HG03520 (cell line): ENCODE results near the gene SLC7A8.

Experiments used
- ATAC-seq: cut with Tn5 transposase; IDR thresholded peaks from one replicate; pipeline ENCODE4 v1.9.1; 2021; ENCODE audit warnings: mild to moderate bottlenecking, moderate library complexity; ENCODE audit not compliant: unreplicated experiment

Gene SLC7A8

DNA sequence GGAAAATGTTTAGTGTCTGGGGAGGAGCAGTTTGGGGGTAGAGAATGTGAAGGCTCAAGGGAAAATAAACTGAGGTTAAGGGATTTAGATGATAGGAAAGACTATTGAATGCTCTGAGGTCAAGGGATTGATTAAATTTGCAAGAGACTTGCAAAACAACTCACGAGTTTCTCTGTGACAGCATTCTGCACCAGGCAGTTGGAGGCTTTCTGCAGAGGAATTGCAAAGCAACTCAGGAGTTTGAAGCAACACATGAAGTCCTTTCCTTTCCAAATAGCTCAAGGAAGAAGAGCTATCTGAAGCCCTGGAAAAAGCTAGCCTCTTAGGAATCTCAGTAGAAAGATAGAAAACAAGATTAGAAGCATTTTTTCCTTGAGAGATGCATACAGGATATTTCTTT is 23.9 kb downstream of the SLC7A8 start:
- ATAC-seq: no peak

DNA sequence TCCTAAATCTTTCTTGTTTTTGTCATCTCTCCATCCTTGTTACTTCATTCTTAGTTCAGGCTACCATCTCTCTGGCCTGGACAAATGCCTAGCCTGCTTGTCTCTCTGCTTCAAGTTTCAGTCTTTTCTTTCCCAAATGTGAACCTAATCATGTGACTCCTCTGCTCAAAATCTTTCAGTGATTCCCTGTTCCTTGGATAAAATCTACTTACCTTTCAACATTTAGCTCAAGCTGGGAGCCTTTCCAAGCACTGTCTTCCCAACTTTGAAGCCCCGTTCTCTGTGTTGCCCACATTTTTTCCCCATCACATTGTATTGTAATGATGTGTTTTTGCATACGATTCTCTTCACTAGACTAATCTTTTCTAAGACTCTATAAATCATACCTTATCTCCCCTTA is 24.7 kb downstream of the SLC7A8 start:
- no peak for ATAC-seq

DNA sequence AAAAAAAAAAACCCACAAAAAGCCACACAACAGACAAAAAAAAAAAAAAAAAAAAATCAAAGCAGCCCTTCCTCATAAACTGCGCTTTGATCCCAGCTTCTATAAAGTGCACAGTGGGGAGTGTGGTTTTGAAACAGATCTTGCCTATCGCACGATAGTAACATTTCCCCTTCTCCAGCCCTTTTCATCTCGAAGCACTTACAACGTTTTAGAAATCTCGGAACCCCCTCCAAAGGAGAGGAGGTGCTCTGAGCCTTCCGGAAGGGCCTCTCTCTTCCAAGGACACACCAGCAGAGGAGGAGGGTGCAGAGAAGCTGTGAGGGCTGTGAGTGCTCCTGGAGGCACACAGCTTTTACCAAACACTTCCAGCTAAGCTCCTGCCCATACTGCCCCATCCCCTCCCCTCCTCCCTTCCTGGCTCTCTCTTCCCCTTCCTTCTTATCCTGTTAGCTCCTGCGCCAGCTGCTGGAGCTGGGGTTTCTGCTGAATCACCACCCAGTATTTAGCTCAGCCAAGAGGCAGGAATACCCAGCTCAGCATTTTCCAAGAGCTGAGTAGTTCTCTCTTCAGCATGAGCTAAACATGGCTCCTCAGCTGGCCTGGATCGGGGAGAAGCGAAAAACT is 28.4 kb downstream of the SLC7A8 start:
- no peak for ATAC-seq

DNA sequence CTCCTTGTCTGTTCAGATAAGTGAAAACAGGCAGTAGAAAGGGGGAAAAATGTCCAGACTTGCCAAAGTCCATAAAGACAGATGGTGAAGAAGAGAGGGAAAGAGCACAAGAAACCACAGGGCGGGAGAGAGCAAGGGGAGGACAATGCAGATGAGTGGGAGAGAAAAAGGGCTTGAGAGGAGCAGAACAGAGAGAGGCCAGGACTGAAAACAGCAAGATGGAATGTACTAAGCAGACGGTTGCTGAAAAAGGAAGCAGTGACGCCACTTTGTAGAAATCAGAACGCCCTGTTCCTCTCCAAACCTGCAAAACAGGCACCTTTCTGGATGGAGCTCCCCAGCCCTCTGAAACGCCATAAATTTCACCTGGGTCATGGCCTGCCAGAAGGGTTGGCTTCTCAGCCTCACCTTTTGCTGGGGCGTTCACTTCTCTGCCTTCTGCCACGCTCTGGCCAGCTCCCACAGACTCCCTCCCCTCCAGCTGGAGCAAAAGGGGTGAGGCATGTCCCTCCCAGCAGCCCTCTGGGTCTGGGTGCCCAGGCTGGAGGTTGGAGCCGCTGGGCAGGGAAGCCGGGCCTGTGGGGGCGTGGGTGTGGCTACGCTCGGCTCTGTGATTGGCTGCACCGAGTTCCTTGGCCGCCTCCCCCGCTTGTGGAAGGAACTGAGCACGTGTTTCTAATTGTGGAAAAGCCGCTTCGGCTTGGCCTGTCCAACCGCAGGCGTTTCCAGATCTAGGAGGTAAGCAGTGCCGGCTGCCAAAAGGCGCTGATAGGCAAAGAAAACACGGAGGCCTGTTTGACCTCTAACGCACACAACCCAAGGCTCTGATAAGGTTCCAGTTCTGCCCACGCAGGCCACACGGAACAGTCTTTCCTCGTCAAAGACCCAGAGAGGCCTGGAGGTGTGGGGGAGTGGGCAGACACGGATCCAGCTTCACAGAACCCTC is 29.3 kb downstream of the SLC7A8 start:
- no peak for ATAC-seq

DNA sequence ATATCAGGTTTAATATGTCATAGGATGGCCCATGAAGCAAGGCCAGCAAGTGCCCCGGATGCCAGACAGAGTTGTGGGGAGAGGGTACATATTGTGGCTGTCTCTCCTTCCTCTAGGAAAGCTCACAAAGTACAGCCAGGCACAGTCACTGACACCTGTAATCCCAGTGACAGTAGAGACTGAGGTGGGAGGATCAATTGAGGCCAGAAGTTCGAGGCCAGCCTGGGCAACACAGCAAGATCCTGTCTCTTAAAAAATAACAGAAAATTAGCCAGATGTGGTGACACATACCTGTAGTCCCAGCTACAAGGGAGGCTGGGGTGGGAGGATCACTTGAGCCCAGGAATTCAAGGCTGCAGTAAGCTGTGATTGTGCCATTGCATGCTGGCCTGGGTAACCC is 32.1 kb downstream of the SLC7A8 start:
- no peak for ATAC-seq

DNA sequence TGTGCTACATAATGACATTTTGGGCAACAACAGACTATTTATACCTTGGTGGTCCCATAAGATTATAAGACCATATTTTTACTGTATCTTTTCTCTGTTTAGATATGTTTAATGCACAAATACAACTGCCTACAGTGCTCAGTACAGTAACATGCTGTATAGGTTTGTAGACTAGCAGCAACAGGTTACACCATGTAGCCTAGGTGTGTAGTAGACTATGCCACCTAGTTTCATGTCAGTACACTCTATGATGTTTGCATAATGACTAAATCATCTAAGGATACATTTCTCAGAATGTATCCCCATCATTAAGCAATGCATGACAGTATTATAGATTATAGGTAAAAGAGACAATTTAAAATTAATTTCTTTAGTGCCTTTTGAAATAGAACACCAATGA is 33.7 kb downstream of the SLC7A8 start:
- no peak for ATAC-seq

DNA sequence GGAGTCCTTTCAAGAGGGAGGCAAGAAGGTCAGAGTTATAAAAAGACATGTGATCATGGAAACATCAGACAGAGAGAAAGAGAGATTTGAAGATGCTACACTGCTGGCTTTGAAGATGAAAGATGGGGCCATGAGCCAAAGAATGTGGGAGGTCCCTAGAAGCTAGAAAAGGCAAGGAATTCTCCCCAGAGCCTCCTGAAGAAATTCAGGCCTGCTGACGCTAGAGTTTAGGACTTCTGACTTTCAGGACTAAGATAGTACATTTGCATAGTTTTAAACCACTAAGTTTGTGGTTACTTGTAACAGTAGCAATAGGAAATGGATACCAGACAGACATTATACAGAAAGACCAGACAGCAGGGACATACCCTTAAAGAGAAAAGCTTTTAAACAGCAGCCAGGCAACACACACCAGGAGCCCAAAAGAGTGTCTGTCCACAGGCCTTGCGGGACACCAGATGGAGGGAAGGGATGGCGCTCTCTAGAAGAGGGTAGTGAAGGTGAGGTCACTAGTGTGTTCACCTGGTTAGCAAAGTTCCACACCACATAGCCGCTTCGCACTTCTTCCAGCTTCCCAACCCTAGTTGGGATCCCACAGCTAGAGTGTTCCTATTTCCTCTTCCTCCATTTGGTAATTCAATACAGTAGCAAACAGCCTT is 34.7 kb downstream of the SLC7A8 start:
- ATAC-seq: no peak

DNA sequence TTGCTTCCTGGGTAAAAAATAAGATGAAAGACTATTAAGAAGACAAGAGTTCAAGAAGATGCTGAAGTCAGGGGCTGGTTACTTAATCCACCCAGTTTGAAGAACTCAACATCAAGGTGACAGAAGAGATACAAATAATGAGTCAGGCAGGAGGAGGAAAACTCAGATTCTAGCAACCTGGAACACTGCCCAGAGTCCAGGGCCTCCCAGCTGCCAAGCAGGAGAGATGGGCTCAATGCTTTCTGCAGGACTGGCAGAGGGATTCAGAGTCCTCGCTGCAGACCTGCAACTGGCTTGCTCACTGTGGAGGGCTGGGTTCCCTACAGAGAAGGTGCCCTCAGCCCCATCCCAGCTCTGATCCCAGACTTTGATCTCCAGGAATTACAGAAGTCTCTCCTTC is 35.8 kb downstream of the SLC7A8 start:
- ATAC-seq: no peak

DNA sequence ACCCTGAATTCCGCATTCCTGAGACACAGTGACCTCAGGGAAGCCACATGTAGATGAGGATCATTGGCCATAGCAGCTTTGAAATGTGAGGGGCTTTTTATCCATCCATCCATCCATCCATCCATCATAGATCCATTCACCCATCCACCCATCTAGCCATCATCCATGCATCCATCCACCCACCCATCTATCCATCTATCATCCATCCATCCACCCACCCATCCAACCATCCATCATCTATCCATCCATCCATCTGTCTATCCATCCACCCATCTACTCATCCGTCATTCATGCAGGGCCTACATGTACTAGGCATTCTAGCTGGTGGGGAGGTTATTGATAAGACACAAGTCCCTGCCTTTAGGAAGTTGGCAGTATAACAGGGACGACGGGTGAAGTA is 36.5 kb downstream of the SLC7A8 start:
- no peak for ATAC-seq

DNA sequence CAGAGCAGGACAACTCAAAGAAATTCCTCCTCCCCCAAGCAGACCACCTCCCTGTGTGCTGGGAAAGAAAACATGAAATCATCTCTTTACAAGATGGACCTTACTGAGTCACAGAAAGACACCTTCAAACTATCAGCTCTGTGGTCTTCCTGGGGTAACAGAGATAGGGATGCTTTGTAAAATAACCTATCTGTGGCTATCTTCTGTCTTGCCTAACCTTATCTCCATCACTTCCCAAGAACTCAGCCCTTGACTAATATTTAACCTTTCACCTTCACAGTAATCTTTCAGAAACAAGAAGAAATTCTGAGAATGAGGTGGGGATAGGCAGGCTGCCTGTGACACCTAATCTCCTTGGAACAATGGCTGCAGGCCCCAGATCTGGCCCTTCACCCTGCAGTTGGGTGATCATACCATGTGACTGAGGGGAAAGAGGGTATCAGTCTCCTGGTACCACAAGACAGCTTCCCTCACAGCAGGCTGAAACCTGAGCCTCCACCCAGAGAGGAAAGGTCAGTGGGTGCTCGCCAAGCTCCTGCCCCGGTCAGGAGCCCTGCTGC is 37.0 kb downstream of the SLC7A8 start:
- no peak for ATAC-seq

DNA sequence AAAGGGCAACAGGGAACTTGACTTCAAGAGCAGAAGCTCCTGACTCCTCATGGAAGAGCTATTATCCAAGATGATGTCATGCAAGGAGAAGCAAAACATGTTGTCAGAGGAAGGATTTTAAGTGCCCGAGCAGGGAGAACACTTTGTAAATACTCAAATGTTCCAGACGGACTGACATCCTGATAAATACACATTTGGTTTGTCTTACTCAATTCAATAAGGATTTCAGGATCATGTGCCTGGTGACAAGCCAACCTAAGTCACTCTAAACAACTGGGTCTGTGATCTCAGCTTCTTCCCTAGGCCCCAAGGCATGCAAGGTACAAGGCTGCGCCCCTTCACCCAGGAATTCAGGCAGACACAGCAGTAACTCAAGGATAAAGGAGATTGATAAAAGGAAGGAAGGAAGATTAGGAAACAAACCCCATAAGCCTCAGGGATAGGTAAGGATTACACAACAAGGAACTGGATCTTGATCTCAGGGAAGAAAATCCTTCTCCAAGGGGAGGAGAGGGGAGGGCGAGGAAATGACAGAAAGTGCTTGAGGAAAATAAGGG is 37.6 kb downstream of the SLC7A8 start:
- ATAC-seq: no peak

DNA sequence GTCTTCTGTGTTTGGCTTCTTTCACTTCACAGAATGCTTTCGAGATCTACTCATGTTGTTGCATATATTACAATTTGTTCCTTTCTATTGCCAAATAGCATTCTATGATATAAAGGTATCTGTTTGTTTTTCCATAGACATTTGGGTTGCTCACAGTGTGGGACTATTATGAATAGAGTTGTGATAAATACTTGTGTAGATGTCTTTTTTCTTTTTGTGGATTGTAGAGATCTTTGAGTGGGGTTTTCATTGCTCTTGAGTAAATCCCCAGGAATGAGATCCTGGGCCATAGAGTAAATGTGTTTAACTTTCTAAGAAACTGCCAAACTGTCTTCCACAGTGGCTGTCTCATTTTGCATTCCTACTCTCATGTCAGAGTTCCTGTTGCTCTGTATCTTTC is 39.5 kb downstream of the SLC7A8 start:
- no peak for ATAC-seq

DNA sequence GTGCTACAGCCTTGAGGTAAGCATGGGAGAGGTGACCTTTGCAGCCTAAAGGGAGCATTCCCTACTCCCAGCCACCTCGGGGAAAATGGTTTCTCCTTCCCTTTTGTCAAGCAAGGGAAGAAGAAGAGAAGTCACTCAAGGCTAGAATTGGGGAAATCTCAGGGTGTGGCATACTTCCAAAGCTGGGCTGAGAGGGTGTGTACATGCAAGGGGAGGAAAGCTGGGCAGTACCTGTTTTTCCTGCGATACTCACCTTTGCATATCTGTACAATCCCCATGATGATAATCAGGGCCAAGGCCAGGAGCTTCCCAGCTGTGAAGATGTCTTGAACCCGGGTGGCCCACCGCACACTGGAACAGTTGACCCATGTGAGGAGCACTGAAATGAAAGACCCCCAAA is 40.6 kb downstream of the SLC7A8 start:
- ATAC-seq: no peak

DNA sequence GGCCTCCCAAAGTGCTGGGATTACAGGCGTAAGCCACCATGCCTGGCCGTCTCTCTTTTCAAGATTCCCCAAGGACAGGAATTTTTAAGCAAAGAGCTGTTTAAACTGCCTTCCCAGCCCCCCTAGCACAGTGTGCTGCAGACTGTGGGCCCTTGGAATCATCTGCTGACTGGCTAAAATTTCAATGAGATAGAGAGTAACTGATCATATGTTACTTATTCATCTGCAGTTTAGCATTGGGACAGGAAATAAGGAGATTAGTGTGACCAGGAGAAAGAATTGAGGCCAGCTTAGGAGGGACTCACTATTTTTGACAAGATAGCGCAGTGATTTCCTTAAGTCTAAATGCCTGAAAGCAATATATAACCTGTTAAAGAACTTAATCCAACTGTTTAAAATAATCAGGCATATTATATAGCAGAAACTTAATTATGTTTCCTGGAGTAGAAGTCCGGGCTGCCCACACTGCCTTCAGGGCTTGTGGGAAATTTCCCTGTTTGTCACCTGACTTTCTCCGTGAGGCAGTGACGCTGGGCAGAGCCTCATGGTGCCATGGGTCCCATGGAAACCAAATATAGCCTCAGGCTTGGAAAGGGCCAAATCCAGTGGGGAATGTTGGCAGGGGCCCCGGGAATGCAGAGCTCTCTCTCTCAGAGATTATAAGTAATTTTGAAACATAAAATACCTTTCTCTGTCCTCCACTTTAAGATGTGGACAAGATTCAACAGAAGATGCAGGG is 41.6 kb downstream of the SLC7A8 start:
- no peak for ATAC-seq

DNA sequence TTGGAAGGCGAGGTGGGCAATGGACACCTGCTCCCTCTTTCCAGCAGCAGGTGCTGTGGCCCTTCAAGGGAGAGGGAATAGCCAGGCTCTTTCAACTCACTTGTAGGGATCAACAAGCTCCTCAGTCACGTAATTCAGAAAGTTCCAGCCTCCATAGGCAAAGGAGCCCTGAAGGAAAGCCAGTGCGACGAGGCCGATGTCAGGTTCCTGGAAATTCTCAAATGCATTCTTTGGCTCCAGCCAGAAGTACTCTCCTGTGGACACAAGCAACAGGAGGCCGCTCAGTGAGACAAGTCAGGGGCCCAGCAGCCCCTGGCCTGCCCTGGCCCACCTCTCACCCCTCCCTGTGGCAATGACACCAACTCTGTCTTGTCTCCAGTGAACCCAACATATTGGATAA is 43.1 kb downstream of the SLC7A8 start:
- ATAC-seq: no peak

DNA sequence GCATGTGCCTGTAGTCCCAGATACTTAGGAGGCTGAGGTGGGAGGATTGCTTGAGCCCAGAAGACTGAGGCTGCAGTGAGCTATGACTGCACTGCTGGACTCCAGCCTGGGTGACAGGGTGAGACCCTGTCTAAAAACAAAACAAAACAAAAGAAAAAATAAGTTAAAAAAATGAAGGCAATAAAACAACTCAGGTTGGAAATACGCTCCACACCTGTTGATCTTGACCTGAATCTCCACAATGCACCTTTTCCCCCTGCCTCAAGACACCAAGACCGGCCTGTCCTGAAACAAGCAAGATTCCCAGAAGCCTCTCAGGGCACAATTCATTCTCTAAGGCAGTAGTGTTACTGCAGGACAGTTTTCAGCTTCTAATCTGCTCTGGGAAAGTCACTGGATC is 43.6 kb downstream of the SLC7A8 start:
- ATAC-seq: no peak

DNA sequence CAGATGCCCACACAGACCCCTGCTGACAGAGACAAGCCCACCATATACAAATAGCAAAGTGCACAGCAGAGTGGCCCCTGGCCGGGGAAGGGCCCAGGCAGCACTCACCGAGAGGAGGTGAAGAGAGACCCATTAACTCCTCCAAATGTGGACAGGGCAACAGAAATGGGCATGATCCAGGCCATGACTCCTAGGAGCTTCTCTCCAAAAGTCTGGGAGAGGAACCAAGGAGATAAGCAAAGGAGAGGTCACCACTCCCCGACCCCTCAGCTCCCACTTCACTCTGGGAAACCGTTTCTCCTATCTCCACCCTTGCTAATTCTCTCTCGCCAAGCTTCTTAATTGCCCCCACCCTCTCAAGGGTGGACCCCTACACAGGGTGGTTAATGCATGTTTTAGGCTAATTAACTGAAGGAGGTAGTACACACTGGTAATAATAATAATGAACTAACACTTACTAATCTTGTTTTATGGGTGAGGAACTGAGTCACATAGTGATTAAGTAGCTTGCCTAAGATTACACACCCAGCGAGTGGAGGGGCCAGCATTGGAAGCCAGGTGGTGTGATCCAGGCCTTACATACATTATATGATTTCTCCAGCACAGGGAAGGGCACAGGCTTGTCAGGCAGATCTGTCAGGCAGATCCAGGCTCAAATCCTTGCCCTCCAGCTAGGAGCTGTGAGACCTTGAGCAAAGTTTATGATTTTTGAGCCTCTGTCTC is 45.5 kb downstream of the SLC7A8 start:
- ATAC-seq: no peak

DNA sequence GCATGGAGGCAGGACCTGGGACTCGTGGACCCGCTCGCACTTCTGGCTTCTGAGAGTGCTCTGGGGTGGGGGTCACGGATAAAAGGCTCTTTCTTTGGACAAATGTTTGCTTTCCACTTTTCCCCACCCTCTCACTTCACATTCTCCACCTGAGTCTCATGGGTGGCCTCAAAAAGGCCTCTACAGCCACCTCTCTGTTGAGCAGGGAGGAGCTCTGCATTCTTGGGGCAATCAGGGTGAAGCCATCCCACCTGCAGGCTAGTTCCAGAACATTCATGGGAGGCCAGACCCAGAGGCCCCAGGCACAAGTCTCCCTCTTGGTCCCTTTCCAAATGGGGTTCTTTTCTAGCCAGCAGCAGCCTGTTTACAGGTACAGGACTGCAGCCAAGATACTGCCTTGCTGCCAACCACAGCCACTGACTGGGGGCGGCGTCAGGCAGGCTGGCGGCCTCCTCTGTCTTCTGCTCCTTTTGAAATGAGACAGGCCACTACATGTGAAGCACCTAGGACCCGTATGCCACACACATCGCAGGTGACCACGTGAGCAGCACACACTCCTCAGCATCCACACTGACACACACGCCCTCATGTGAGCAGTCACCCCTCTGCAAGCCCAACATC is 46.2 kb downstream of the SLC7A8 start:
- no peak for ATAC-seq

DNA sequence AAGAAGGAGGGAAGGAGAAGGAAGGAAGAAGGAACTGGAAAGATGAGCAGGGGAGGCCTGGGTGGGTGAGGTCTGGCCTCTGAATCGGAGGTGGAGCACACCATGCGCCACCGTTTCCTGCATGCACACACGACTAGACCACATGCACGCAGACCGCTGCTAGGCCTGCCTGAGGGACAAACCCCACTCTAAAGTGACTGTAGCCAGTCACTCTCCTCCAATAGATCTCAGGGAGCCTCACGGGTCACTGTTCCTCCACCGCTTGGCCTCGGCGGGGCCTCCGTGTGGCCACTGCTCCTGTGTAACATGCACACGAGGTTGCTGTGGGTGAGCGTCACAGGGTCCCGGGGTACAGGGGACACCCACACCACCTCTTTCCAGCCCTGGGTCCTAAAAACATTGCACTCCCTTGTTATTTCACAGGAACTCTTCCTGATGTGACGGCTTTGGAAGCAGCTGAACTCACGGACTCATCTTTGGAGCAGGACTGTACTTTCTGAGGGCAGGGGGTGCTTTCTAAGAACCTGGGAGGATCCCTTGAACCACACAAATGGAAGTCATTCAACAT is 46.8 kb downstream of the SLC7A8 start:
- no peak for ATAC-seq
